ENCODE measurements around the gene MMS19.

GRCh38 chr10:97483506-97483905, 14.7 kb downstream of the MMS19 start:
- TF ChIP-seq REST (IDR thresholded peaks at IDR 0.05; ENCODE audit: insufficient read depth in 1 of 2, low read depth in 2 of 2, low read length in 1 of 2) (no peak), CTCF (IDR thresholded peaks at IDR 0.05) (no peak), POLR2AphosphoS5 (IDR thresholded peaks at IDR 0.05; ENCODE audit: low read depth, low read length) (no peak)

Measured in Panc1 (cell line).